ENCODE measurements around the gene ORMDL2. TPM values are rescaled to one million over a fixed set of nuclear protein-coding genes. Genes with fewer than 3 reads are reported as not detected.
A peak's percentile ranks its signal among the peaks of the same experiment; 100 is the strongest.
"Not testable (repeated sequence)": the region's sequence is repeated elsewhere in the genome, so short reads cannot be mapped to it uniquely, and the experiment has no call there.

ORMDL2 gene
- total and polyA plus RNA-seq, 3 experiments from 2014 or later: 49.0 to 110 (median 49.7) TPM

DNA sequence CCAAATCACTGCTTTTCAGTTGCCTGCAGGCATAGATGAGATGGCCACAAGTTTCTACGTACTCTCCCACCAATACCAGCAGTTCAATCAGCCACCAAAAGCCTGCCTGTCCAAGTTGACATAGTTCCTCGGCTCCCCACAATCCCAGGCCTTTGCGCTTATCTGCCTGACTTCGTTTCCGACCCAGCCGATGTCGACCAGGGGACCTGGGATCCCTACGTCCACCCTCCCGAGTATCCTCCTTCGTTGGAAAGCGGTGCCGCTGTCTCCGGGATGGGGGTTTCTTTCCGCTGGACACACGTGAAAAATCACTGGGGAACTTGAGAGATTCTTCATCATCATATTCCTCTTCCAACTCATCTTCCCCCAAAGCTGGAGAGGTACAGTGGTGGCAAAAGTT lies 10.0 kb downstream of the ORMDL2 start:
- POLR2A ChIA-PET: interaction anchor here (1.1 to 4.6 kb wide), 2 partner anchors 9 to 99 kb away, joined by 6 to 105 read pairs; partner anchors contain the start of genes ORMDL2 and SARNP
- Mint-ChIP-seq H3K4me3 (peak overlapping the region; percentile 97 to 99 (median 98)), H3K4me1 (peaks cover 53 to 78% (median 67%) of the 10 kb centered on the region in 3 donors), H3K27me3 (no peaks in the 10 kb centered on the region), H3K36me3 (peaks cover 0 to 36% (median 4%) of the 10 kb centered on the region in 3 donors), H3K27ac (peak overlapping the region in 7 of 8 donors; percentile 82 to 97 (median 90)), H3K9me3 (no peaks in the 10 kb centered on the region)
- H3K36me3 ChIP-seq (ENCODE audit: insufficient read depth, low read length): peaks cover 4% of the 10 kb centered on the region
- no peak overlapping the region for H3K27ac ChIP-seq (ENCODE audit: low read depth, low read length)
- H3K4me1 ChIP-seq (ENCODE audit: insufficient read depth, low read length): peaks cover 55% of the 10 kb centered on the region
- no peak overlapping the region for H3K4me3 ChIP-seq (ENCODE audit: low read length)
- DNase-seq: no peak
- H3K27me3 ChIP-seq (ENCODE audit: insufficient read depth, low read length, poor library complexity, severe bottlenecking): no peaks in the 10 kb centered on the region
- no peaks in the 10 kb centered on the region for H3K9me3 ChIP-seq (ENCODE audit: low read length)
- CTCF ChIA-PET: no interaction called here

- POLR2A ChIA-PET: interaction anchor here (1.6 to 4.6 kb wide), 3 partner anchors 9 to 100 kb away, joined by 5 to 105 read pairs (median 17); partner anchors contain the start of genes ORMDL2, PYM1 and SARNP
- Histone ChIP-seq H3K27ac (ENCODE audit: low read depth, low read length) (no peak overlapping the region), H3K9me3 (ENCODE audit: low read length) (no peaks in the 10 kb centered on the region), H3K27me3 (ENCODE audit: insufficient read depth, low read length, poor library complexity, severe bottlenecking) (no peaks in the 10 kb centered on the region), H3K4me3 (ENCODE audit: low read length) (peak overlapping the region; percentile 96), H3K4me1 (ENCODE audit: insufficient read depth, low read length) (peaks cover 55% of the 10 kb centered on the region), H3K36me3 (ENCODE audit: insufficient read depth, low read length) (peaks cover 4% of the 10 kb centered on the region)
- no peak for DNase-seq
- Mint-ChIP-seq H3K4me3 (peak overlapping the region; percentile 97 to 99 (median 98)), H3K4me1 (peaks cover 51 to 78% (median 61%) of the 10 kb centered on the region in 3 donors), H3K9me3 (no peaks in the 10 kb centered on the region), H3K36me3 (peaks cover 0 to 31% (median 0%) of the 10 kb centered on the region in 3 donors), H3K27ac (peak overlapping the region; percentile 82 to 98 (median 91)), H3K27me3 (no peaks in the 10 kb centered on the region)
- CTCF ChIA-PET: interaction anchor here (3.0 to 5.9 kb wide), 2 partner anchors 10 to 111 kb away, joined by 18 to 52 read pairs; partner anchors contain the start of genes ORMDL2 and SARNP
Measured at GRCh38 chr12:55828357-55828756, 10.5 kb downstream of the ORMDL2 start.

GRCh38 chr12:55829967-55830600 lies 12.2 kb downstream of the ORMDL2 start:
- peak in 3 of 5 donors; percentile 8 to 63 (median 42) for DNase-seq
- peak overlapping the region; percentile 79 for H3K27ac ChIP-seq (ENCODE audit: low read depth, low read length)
- peak overlapping the region; percentile 84 to 98 (median 96) for H3K27ac Mint-ChIP-seq

GRCh38 chr12:55830601-55831446 lies 13.0 kb downstream of the ORMDL2 start:
- H3K4me1 Mint-ChIP-seq: peaks cover 45 to 62% (median 51%) of the 10 kb centered on the region in 3 donors
- POLR2A ChIA-PET: interaction anchor here (0.6 to 4.6 kb wide), 10 partner anchors 12 to 391 kb away, joined by 3 to 105 read pairs (median 6); partner anchors contain the start of genes ORMDL2, PYM1, RAB5B and RNF41
- H3K36me3 Mint-ChIP-seq: peaks cover 0 to 24% (median 0%) of the 10 kb centered on the region in 3 donors
- no peaks in the 10 kb centered on the region for H3K27me3 Mint-ChIP-seq
- DNase-seq: peak; percentile 6 to 71 (median 42)
- Histone ChIP-seq H3K36me3 (ENCODE audit: insufficient read depth, low read length) (no peaks in the 10 kb centered on the region), H3K27me3 (ENCODE audit: insufficient read depth, low read length, poor library complexity, severe bottlenecking) (no peaks in the 10 kb centered on the region), H3K4me1 (ENCODE audit: insufficient read depth, low read length) (peaks cover 43% of the 10 kb centered on the region), H3K27ac (ENCODE audit: low read depth, low read length) (peak overlapping the region; percentile 79), H3K4me3 (ENCODE audit: low read length) (peak overlapping the region; percentile 96), H3K9me3 (ENCODE audit: low read length) (no peaks in the 10 kb centered on the region)
- H3K27ac Mint-ChIP-seq: peak overlapping the region; percentile 84 to 98 (median 96)
- H3K4me3 Mint-ChIP-seq: peak overlapping the region; percentile 97 to 99 (median 98)
- no peaks in the 10 kb centered on the region for H3K9me3 Mint-ChIP-seq
- CTCF ChIA-PET: interaction anchor here (0.7 to 5.9 kb wide), 13 partner anchors 12 to 115 kb away, joined by 3 to 52 read pairs (median 4); partner anchors contain the start of genes BLOC1S1, GDF11, ORMDL2 and SARNP

More at GRCh38 chr12:55829967-55830600, 12.2 kb downstream of the ORMDL2 start:
- H3K27me3 Mint-ChIP-seq: no peaks in the 10 kb centered on the region
- no peaks in the 10 kb centered on the region for H3K9me3 Mint-ChIP-seq
- H3K4me3 Mint-ChIP-seq: peak overlapping the region; percentile 97 to 99 (median 98)
- H3K4me1 Mint-ChIP-seq: peaks cover 46 to 69% (median 54%) of the 10 kb centered on the region in 3 donors
- CTCF ChIA-PET: interaction anchor here (0.7 to 5.9 kb wide), 19 partner anchors 11 to 849 kb away, joined by 3 to 52 read pairs (median 3); partner anchors contain the start of genes BLOC1S1, GDF11, ORMDL2 and SARNP
- Histone ChIP-seq H3K4me1 (ENCODE audit: insufficient read depth, low read length) (peaks cover 50% of the 10 kb centered on the region), H3K27me3 (ENCODE audit: insufficient read depth, low read length, poor library complexity, severe bottlenecking) (no peaks in the 10 kb centered on the region), H3K4me3 (ENCODE audit: low read length) (peak overlapping the region; percentile 96), H3K9me3 (ENCODE audit: low read length) (no peaks in the 10 kb centered on the region), H3K36me3 (ENCODE audit: insufficient read depth, low read length) (no peaks in the 10 kb centered on the region)
- POLR2A ChIA-PET: interaction anchor here (0.5 to 4.6 kb wide), 24 partner anchors 11 to 1507 kb away, joined by 3 to 105 read pairs (median 4); partner anchors contain the start of genes BLOC1S1, DGKA, ORMDL2 and PYM1
- H3K36me3 Mint-ChIP-seq: peaks cover 0 to 24% (median 0%) of the 10 kb centered on the region in 3 donors

GRCh38 chr12:55831447-55831815 lies 13.6 kb downstream of the ORMDL2 start:
- peak overlapping the region; percentile 97 to 99 (median 98) for H3K4me3 Mint-ChIP-seq
- Histone ChIP-seq H3K9me3 (ENCODE audit: low read length) (no peaks in the 10 kb centered on the region), H3K4me3 (ENCODE audit: low read length) (peak overlapping the region; percentile 96), H3K27me3 (ENCODE audit: insufficient read depth, low read length, poor library complexity, severe bottlenecking) (no peaks in the 10 kb centered on the region), H3K27ac (ENCODE audit: low read depth, low read length) (peak overlapping the region; percentile 79), H3K36me3 (ENCODE audit: insufficient read depth, low read length) (no peaks in the 10 kb centered on the region), H3K4me1 (ENCODE audit: insufficient read depth, low read length) (peaks cover 39% of the 10 kb centered on the region)
- peak overlapping the region in 6 of 8 donors; percentile 43 to 98 (median 88) for H3K27ac Mint-ChIP-seq
- peaks cover 0 to 23% (median 1%) of the 10 kb centered on the region in 3 donors for H3K36me3 Mint-ChIP-seq
- no peak for DNase-seq
- CTCF ChIA-PET: interaction anchor here (1.3 to 5.9 kb wide), 4 partner anchors 13 to 108 kb away, joined by 5 to 52 read pairs (median 14); partner anchors contain the start of genes ORMDL2 and SARNP
- POLR2A ChIA-PET: interaction anchor here (4.6 kb wide), 1 partner anchor 12 kb away, joined by 105 read pairs; the partner anchor contains the start of genes ORMDL2 and SARNP
- peaks cover 42 to 56% (median 45%) of the 10 kb centered on the region in 3 donors for H3K4me1 Mint-ChIP-seq
- no peaks in the 10 kb centered on the region for H3K27me3 Mint-ChIP-seq
- H3K9me3 Mint-ChIP-seq: no peaks in the 10 kb centered on the region

DNA sequence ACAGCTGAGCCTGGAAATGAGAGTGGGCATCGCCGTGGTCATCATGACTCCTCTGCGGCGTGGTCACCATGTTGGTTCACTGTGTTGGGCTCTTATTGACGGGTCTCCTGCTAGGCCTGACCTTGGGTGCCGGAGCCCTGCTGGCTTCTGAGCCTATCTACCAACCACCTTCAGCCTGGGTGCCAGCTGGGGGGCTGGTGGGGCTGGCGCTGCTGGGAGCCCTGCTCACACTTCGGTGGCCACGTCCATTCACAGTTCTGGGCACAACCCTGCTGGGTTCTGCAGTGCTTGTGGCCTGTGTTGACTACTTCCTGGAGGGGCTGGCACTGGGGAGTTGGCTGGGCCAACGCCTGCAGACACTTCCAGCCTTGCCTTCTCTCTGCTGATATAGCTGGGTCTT lies 15.2 kb downstream of the ORMDL2 start:
- Histone ChIP-seq H3K9me3 (ENCODE audit: low read length) (no peaks in the 10 kb centered on the region), H3K27me3 (ENCODE audit: insufficient read depth, low read length, poor library complexity, severe bottlenecking) (no peaks in the 10 kb centered on the region), H3K36me3 (ENCODE audit: insufficient read depth, low read length) (no peaks in the 10 kb centered on the region), H3K27ac (ENCODE audit: low read depth, low read length) (no peak overlapping the region), H3K4me1 (ENCODE audit: insufficient read depth, low read length) (peaks cover 23% of the 10 kb centered on the region), H3K4me3 (ENCODE audit: low read length) (no peak overlapping the region)
- no peaks in the 10 kb centered on the region for H3K27me3 Mint-ChIP-seq
- peak overlapping the region in 2 of 7 donors; percentile 75 to 97 for H3K4me3 Mint-ChIP-seq
- DNase-seq: no peak
- no peak overlapping the region for H3K27ac Mint-ChIP-seq
- H3K4me1 Mint-ChIP-seq: peaks cover 33 to 41% (median 35%) of the 10 kb centered on the region in 3 donors
- ChIA-PET POLR2A (no interaction called here), CTCF (interaction anchor here (2.2 to 5.9 kb wide), 3 partner anchors 14 to 94 kb away, joined by 6 to 52 read pairs (median 11); partner anchors contain the start of genes ORMDL2 and SARNP)
- H3K36me3 Mint-ChIP-seq: peaks cover 0 to 18% (median 1%) of the 10 kb centered on the region in 3 donors
- H3K9me3 Mint-ChIP-seq: no peaks in the 10 kb centered on the region

DNA sequence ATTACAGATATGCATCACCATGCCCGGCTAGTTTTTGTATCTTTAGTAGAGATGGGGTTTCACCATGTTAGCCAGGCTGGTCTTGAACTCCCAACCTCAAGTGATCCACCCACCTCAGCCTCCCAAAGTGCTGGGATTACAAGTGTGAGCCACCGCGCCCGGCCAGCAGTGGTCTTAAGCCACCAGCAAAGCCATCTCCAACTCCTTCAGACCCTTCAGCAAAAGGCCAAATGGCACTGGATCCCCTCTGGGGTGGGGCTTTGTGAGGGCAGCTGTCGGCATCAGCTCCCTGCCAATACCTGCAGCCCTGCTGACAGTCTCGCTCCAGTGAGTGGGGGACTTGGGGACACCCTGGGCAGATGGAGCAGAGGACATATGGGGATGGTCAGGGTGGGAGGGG lies 16.6 kb downstream of the ORMDL2 start:
- H3K4me3 Mint-ChIP-seq; POLR2A ChIA-PET; H3K27ac Mint-ChIP-seq; DNase-seq; H3K27me3 ChIP-seq (ENCODE audit: insufficient read depth, low read length, poor library complexity, severe bottlenecking); H3K4me3 ChIP-seq (ENCODE audit: low read length); H3K27ac ChIP-seq (ENCODE audit: low read depth, low read length); H3K36me3 ChIP-seq (ENCODE audit: insufficient read depth, low read length); H3K9me3 ChIP-seq (ENCODE audit: low read length); H3K9me3 Mint-ChIP-seq; H3K27me3 Mint-ChIP-seq: not testable (repeated sequence)
- peaks cover 25 to 30% (median 28%) of the 10 kb centered on the region in 3 donors for H3K4me1 Mint-ChIP-seq
- peaks cover 13% of the 10 kb centered on the region for H3K4me1 ChIP-seq (ENCODE audit: insufficient read depth, low read length)
- CTCF ChIA-PET: interaction anchor here (2.2 to 5.9 kb wide), 2 partner anchors 16 to 96 kb away, joined by 6 to 52 read pairs; partner anchors contain the start of genes ORMDL2 and SARNP
- peaks cover 0 to 13% (median 1%) of the 10 kb centered on the region in 3 donors for H3K36me3 Mint-ChIP-seq
